ENCODE results near the gene TACO1. TPM values are rescaled to one million over a fixed set of nuclear protein-coding genes. Genes with fewer than 3 reads are reported as not detected.

TACO1 gene
- total RNA-seq, result 25.8 and 29.8 TPM in 2 replicates

GRCh38 chr17:63600569-63601438, at the start of gene TACO1:
Gene TACO1 (plus strand): TSS chr17:63600895. CDS start chr17:63601084, 189 bp downstream.

GRCh38 chr17:63621684-63622573, 21.2 kb downstream of the TACO1 start, which contains the start of gene MAP3K3:
Gene MAP3K3 (plus strand): TSS chr17:63622417. CDS start chr17:63622760, 343 bp downstream.

Small RNAs within 50 kb of the gene (small RNA-seq; reads per million reads assigned to genes)
- gene RNU6-288P, result not detected

Other genes starting within 250 kb of the TACO1 start
- gene CYB561, start 154.6 kb upstream of the TACO1 start, total RNA-seq, result 22.1 and 24.5 TPM in 2 replicates
- 29.1 and 41.6 TPM in 2 replicates for gene ACE, start 123.8 kb upstream of the TACO1 start, total RNA-seq
- gene KCNH6, start 77.5 kb upstream of the TACO1 start, total RNA-seq, result not detected in 2 replicates
- gene DCAF7, start 50.4 kb upstream of the TACO1 start, total RNA-seq, result 49.9 and 58.2 TPM in 2 replicates
- 82.7 and 108 TPM in 2 replicates for gene MAP3K3, start 21.5 kb downstream of the TACO1 start, total RNA-seq
- 12.9 and 20.0 TPM in 2 replicates for gene LIMD2, start 99.2 kb downstream of the TACO1 start, total RNA-seq
- 41.9 and 42.3 TPM in 2 replicates for gene STRADA, start 140.9 kb downstream of the TACO1 start, total RNA-seq
- 108 and 133 TPM in 2 replicates for gene CCDC47, start 172.7 kb downstream of the TACO1 start, total RNA-seq
- gene DDX42, start 173.3 kb downstream of the TACO1 start, total RNA-seq, result 122 and 130 TPM in 2 replicates
- gene PSMC5, start 226.5 kb downstream of the TACO1 start, total RNA-seq, result 80.9 and 93.4 TPM in 2 replicates
- 51.0 and 64.9 TPM in 2 replicates for gene FTSJ3, start 226.8 kb downstream of the TACO1 start, total RNA-seq
- 46.5 and 71.5 TPM in 2 replicates for gene SMARCD2, start 241.8 kb downstream of the TACO1 start, total RNA-seq

Data from thoracic aorta endothelial cell (primary cell).